Transverse colon (tissue), 4 donors: ENCODE measurements around the gene KRTAP10-6. TPM values are rescaled to one million over a fixed set of nuclear protein-coding genes. Genes with fewer than 3 reads are reported as not detected.

Experiments
- DNase-seq: peaks from one replicate; pipeline ENCODE4 v3.0.0-alpha.2; 2019
- H3K27ac ChIP-seq, 4 donors: fragments of 200-600 bp; sonication (generic); 2 replicates each; pipeline ENCODE4 v1.5.1; 2016 to 2018; ENCODE audit warnings: inconsistent platforms in 4 of 4
- H3K27me3 ChIP-seq: fragments of 200-600 bp; sonication (generic); 2 replicates; pipeline ENCODE4 v1.5.1; 2017; ENCODE audit warnings: inconsistent platforms
- H3K36me3 ChIP-seq, 4 donors: fragments of 200-600 bp; sonication (generic); 2 replicates each; pipeline ENCODE4 v1.5.1; 2017 to 2019; ENCODE audit warnings: inconsistent platforms in 4 of 4
- H3K4me1 ChIP-seq, 4 donors: fragments of 200-600 bp; sonication (generic); 2 replicates each; pipeline ENCODE4 v1.5.1; 2017 to 2020; ENCODE audit warnings: inconsistent platforms in 4 of 4
- H3K4me3 ChIP-seq, 4 donors: fragments of 200-600 bp; sonication (generic); 1 replicate in 1 of 4; 2 replicates in 3 of 4; pipeline versions ENCODE4 v1.5.1 to v1.6.1; 2017 to 2019; ENCODE audit warnings: inconsistent platforms in 4 of 4
- H3K9me3 ChIP-seq, 2 donors: fragments of 200-600 bp; sonication (generic); 2 replicates each; pipeline ENCODE4 v1.5.1; 2017 to 2019; ENCODE audit warnings: inconsistent platforms in 2 of 2
- CTCF ChIP-seq, 5 experiments: fragments of 200-600 bp in 3 of 5; fragments of 450-650 bp in 2 of 5; sonication (generic) in 3 of 5; IDR thresholded peaks; 1 replicate in 2 of 5; 2 replicates in 3 of 5; pipeline ENCODE4 v1.5.1; 2016 to 2017; ENCODE audit warnings: antibody characterized with exemption in 5 of 5, inconsistent platforms in 3 of 5, mild to moderate bottlenecking in 2 of 5, moderate library complexity in 1 of 5
- EP300 ChIP-seq: sonication (generic); formaldehyde crosslinking; IDR thresholded peaks from one replicate; pipeline ENCODE4 v1.6.1; 2017; ENCODE audit warnings: antibody characterized with exemption, low read depth
- POLR2A ChIP-seq: fragments of 450-650 bp; IDR thresholded peaks from one replicate; pipeline ENCODE4 v1.6.1; 2016; ENCODE audit warnings: antibody characterized with exemption, mild to moderate bottlenecking, moderate library complexity
- POLR2AphosphoS5 ChIP-seq, 3 donors: sonication (generic); formaldehyde crosslinking; IDR thresholded peaks; one replicate each; pipeline ENCODE4 v1.6.1; 2016; ENCODE audit warnings: antibody characterized with exemption in 3 of 3
- WGBS, 2 donors: methylation state at CpG; one replicate each; pipeline ENCODE4 v1.1.5; 2018; ENCODE audit warnings: low coverage in 1 of 2; 5-methylcytosine and 5-hydroxymethylcytosine counted together
- in situ Hi-C, 4 donors: fragments of 200-750 bp; cut with MboI; loops; one replicate each; pipeline versions ENCODE4 v1.15.0 to v1.15.1; 2017; ENCODE audit warnings: low sequenced_read_pairs in 3 of 4, low pct_ligation_motif_present in 1 of 4, low pct_unique_long_range_greater_than_20kb in 1 of 4
- intact Hi-C: fragments of 100-400 bp; cut with DNase I; formaldehyde crosslinking; loops from one replicate; pipeline ENCODE4 v1.15.1; 2023; ENCODE audit warnings: low total_unique reads
- total RNA-seq, 4 donors: library from RNA; depleted of rRNA; stranded (reverse); fragments of >200 nt; gene quantifications; one replicate each; pipeline ENCODE4 v1.1.0, GENCODE V29; 2016

KRTAP10-6 gene
- total RNA-seq, 4 donors from 2014 or later = not detected

GRCh38 chr21:44548922-44549321 is 43.4 kb downstream of the KRTAP10-6 start:
- no peak for TF ChIP-seq POLR2A
- TF ChIP-seq EP300 = no peak
- TF ChIP-seq CTCF (IDR thresholded peaks at IDR 0.05) = no peak
- no peak for TF ChIP-seq POLR2AphosphoS5 (IDR thresholded peaks at IDR 0.05)
- WGBS, 2 donors = 44 to 52% methylated on average over 11 to 14 of the region's 14 CpGs
- in situ Hi-C loops = no loop called here
- no peaks in the 10 kb centered on the region for H3K36me3 ChIP-seq
- intact Hi-C loops = no loop called here
- no peak overlapping the region for H3K27ac ChIP-seq
- no peaks in the 10 kb centered on the region for H3K4me1 ChIP-seq
- H3K9me3 ChIP-seq = no peaks in the 10 kb centered on the region
- H3K27me3 ChIP-seq = peaks cover 21% of the 10 kb centered on the region
- no peak for DNase-seq
- H3K4me3 ChIP-seq = no peak overlapping the region

DNA sequence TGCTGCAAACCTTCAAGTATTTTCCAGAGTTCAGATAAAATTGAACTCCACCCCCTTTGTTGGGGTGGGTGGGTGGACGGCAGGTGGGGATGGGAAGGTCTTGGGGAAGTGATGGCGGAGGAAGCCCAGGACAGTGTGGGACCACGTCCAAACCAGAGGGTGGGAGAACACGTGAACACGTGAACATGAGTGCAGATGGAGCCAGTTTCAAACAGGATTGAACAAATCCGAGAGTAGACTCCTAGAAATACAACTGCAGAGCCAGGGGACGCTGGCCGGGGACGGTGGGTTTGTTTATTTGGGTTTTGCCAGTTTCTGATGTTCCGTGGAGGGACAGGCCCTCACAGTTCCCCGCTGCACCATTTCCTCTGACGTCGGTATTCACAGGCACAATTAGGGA is 43.9 kb downstream of the KRTAP10-6 start:
- intact Hi-C loops (no loop called here), in situ Hi-C loops (no loop called here)
- Histone ChIP-seq H3K27ac (no peak overlapping the region), H3K36me3 (no peaks in the 10 kb centered on the region), H3K4me3 (no peak overlapping the region), H3K9me3 (no peaks in the 10 kb centered on the region), H3K27me3 (peaks cover 21% of the 10 kb centered on the region), H3K4me1 (no peaks in the 10 kb centered on the region)
- WGBS, 2 donors = 58 to 71% methylated on average over 5 to 13 of the region's 13 CpGs
- TF ChIP-seq EP300 = no peak
- TF ChIP-seq POLR2AphosphoS5 (IDR thresholded peaks at IDR 0.05) = no peak
- TF ChIP-seq CTCF (IDR thresholded peaks at IDR 0.05) = no peak
- no peak for TF ChIP-seq POLR2A
- no peak for DNase-seq

GRCh38 chr21:44547656-44548331 is 44.5 kb downstream of the KRTAP10-6 start:
- TF ChIP-seq POLR2A (no peak), EP300 (no peak), CTCF (IDR thresholded peaks at IDR 0.05) (no peak), POLR2AphosphoS5 (IDR thresholded peaks at IDR 0.05) (no peak)
- in situ Hi-C loops (no loop called here), intact Hi-C loops (no loop called here)
- DNase-seq = no peak
- no peak overlapping the region for H3K27ac ChIP-seq
- no peak overlapping the region for H3K4me3 ChIP-seq
- H3K36me3 ChIP-seq = no peaks in the 10 kb centered on the region
- H3K9me3 ChIP-seq = peaks cover 0 to 3% of the 10 kb centered on the region in 2 donors
- no peaks in the 10 kb centered on the region for H3K4me1 ChIP-seq
- H3K27me3 ChIP-seq = peaks cover 21% of the 10 kb centered on the region
- 33 to 53% methylated on average over 3 to 5 of the region's 5 CpGs for WGBS, 2 donors

GRCh38 chr21:44544566-44544965 is 47.7 kb downstream of the KRTAP10-6 start:
- in situ Hi-C loops (no loop called here), intact Hi-C loops (no loop called here)
- Histone ChIP-seq H3K36me3 (no peaks in the 10 kb centered on the region), H3K4me1 (no peaks in the 10 kb centered on the region), H3K4me3 (no peak overlapping the region), H3K9me3 (peaks cover 0 to 4% of the 10 kb centered on the region in 2 donors), H3K27ac (no peak overlapping the region), H3K27me3 (peaks cover 17% of the 10 kb centered on the region)
- DNase-seq = no peak
- 50 to 71% methylated on average over 1 to 3 of the region's 3 CpGs for WGBS, 2 donors
- no peak for TF ChIP-seq CTCF (IDR thresholded peaks at IDR 0.05)
- no peak for TF ChIP-seq POLR2A
- TF ChIP-seq EP300 = no peak
